GM18508 (cell line): ENCODE measurements around the gene SAMD10.
"Not testable (repeated sequence)": the region's sequence is repeated elsewhere in the genome, so short reads cannot be mapped to it uniquely, and the experiment has no call there.

Source experiments
- ATAC-seq: cut with Tn5 transposase; IDR thresholded peaks from one replicate; pipeline ENCODE4 v1.9.1; 2021; ENCODE audit warnings: moderate number of reproducible peaks; ENCODE audit not compliant: insufficient read depth, unreplicated experiment

The SAMD10 gene

GRCh38 chr20:63979557-63980316 lies at the start of gene SAMD10:
Gene SAMD10 (minus strand): TSS chr20:63979642. CDS start chr20:63979467, 175 bp downstream.
- peak; percentile 13 for ATAC-seq

DNA sequence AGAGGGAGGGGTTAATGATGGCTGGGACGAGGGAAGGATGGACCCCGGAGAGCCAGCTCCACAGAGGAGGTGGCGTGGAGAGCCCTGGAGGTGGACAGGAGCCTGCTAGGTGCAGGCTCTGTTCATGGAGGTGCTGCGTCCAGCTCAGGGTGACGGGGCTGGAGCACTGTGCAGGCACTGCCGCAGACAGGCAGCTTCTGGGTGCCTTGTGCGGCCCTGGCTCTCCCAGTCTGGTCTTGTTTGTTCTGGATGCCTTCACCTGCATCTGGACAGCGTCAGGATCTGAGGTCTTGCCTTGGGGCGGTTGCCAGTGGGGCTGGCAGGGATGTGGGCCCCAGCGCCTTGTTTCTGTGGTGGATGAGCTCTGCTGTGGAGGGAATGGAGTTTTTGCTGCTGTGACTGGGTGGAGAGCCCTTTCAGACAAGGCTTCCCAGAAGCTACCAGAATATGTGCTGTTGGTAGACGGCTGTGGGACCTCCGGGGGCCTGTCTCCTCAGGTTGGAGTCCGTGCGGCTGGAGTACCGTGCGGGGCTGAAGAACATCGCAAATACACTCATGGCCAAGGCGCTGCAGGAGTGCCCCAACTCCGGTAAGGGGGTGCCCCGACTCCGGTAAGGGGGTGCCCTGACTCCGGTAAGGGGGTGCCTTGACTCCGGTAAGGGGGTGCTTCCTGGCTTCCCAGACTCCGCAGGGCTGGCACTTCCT lies 48.7 kb upstream of the SAMD10 start:
- ATAC-seq: no peak

- no peak for ATAC-seq
These were observed 46.5 kb upstream of the SAMD10 start for GRCh38 chr20:64025826-64026412.

DNA sequence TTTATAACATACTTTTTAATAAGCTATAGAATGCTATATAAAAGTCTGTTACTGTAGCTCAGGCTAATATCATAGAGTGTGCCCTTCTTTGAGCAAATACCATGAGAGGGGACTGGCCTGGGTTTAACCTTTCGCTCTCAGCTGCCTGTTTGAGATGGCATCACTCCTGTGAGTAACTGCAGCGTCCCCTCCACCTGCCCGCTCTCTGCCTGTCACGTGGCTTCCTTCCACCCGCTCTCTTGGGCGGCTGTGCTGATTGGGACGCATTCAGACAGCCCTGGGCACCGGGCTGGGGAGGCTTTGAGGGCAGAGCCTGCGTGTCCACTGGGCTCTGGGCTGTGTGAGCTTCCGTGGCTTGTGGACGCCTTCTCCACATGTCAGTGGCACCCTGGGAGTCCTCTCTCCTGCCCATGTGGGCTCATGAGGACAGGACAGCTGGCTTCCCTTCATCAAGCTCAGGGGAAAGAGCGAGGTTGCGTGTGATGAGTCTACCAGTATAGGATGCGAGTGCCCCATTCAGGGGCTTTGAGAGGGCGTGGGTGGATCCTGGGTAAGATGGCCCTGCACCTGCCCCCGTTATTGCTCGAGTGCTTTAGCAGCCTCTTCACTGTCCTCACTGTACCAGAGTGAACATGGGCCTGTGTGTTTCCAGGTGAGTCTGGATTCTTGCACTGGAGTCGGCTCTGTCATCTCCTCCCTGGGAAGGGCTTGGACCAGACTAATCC lies 45.8 kb upstream of the SAMD10 start:
- no peak for ATAC-seq

- no peak for ATAC-seq
These were observed 44.9 kb upstream of the SAMD10 start for GRCh38 chr20:64024141-64024990.

- ATAC-seq: no peak
These were observed 44.1 kb upstream of the SAMD10 start for GRCh38 chr20:64023361-64024140.

DNA sequence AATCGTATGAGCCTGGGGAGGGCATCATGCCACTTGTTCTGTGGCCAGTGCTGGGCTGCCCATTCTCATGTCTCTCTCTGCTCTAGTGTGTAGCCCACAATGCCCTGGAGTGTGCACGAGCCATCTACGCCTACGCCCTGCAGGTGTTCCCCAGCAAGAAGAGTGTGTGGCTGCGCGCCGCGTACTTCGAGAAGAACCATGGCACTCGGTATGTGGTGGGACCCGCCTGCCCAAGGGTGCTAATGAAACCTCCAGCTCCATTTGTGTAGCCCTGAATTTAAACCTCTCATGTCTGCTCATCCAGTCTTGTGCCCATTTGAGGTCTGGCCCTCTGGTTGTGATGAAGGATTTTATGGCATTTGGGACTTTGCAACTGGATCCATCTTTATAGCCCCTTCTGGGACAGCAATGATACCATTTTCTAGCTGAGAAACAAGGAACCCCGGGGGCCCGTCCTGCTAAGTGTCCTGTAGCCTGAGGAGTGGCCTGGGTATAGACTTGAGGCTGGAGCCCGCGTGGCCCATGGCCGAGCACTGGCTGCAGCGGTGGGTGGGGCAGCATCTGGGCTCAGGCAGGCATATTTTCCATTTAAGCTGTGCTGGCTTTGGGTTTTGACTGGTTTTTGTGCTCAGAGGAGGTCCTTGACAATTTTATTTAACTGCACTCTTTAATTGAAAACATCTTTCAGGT lies 43.4 kb upstream of the SAMD10 start:
- ATAC-seq: no peak

DNA sequence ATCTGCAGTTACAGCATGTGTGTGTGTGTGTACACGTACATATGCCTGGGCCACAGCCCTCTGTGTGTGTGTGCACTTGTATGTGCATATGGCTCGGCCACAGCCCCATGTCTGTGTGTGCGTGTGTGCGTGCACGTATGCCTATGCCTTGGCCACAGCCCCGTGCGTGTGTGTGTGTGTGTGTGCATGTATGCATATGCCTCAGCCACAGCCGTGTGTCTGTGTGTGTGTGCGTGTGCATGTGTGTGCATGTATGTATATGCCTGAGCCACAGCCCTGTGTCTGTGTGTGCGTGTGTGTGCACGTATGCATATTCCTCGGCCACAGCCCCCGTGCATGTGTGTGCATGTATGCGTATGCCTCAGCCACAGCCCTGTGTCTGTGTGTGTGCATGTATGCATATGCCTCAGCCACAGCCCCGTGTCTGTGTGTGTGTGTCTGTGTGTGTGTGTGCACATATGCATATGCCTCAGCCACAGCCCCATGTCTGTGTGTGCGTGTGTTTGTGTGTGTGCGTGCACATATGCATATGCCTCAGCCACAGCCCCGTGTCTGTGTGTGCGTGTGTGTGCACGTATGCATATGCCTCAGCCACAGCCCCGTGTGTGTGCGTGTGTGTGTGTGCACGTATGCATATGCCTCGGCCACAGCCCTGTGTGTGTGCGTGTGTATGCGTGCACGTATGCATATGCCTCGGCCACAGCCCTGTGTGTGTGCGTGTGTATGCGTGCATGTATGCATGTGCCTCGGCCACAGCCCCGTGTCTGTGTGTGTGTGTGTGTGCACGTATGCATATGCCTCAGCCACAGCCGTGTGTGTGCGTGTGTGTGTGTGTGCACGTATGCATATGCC lies 41.9 kb upstream of the SAMD10 start:
- no peak for ATAC-seq

- ATAC-seq: no peak
These were observed 36.2 kb upstream of the SAMD10 start for GRCh38 chr20:64015635-64016034.

GRCh38 chr20:64012385-64013154 lies 33.1 kb upstream of the SAMD10 start:
- not testable (repeated sequence) for ATAC-seq

GRCh38 chr20:64011366-64011779 lies 31.9 kb upstream of the SAMD10 start:
- no peak for ATAC-seq

- ATAC-seq: no peak
These were observed 31.3 kb upstream of the SAMD10 start for GRCh38 chr20:64010711-64011237.

- no peak for ATAC-seq
These were observed 30.5 kb upstream of the SAMD10 start for GRCh38 chr20:64009811-64010387.

GRCh38 chr20:64006902-64007301 lies 27.5 kb upstream of the SAMD10 start:
- ATAC-seq: no peak

- no peak for ATAC-seq
These were observed 27.0 kb upstream of the SAMD10 start for GRCh38 chr20:64006490-64006889.

- no peak for ATAC-seq
These were observed 26.0 kb upstream of the SAMD10 start for GRCh38 chr20:64005394-64005793.
